K562 (cell line): ENCODE results near the gene GRK3. TPM values are rescaled to one million over a fixed set of nuclear protein-coding genes. Genes with fewer than 3 reads are reported as not detected.

ENCODE experiments used
- ATAC-seq: fragments of 200-7000 bp; cut with Tn5 transposase; 3 replicates; pipeline ENCODE4 v1.9.1; 2020; ENCODE audit warnings: moderate library complexity
- BruUV-seq: library from RNA; stranded (reverse); fragments of 400-500 nt; replicated peaks from 2 replicates; lab custom pipeline; 2021; lab: Mats Ljungman, UMichigan
- CTCF ChIA-PET: fragments of 300-600 bp; formaldehyde crosslinking; extraction: SDS; loops from one replicate; lab custom pipeline; 2021; ENCODE audit warnings: low intra/inter-chr PET ratio; lab: Yijun Ruan, JAX
- POLR2A ChIA-PET: fragments of 300-600, 350-650 bp; sonication (Branson Sonifier 250); formaldehyde crosslinking; extraction: SDS; loops from one replicate; lab custom pipeline; 2021; ENCODE audit warnings: antibody characterized with exemption, inconsistent platforms; lab: Yijun Ruan, JAX
- DNase-seq, 4 experiments: peaks; one replicate each; pipeline versions ENCODE4 v3.0.0 to v3.0.0-alpha.2; 2011 to 2018; ENCODE audit warnings: low spot score in 3 of 4, mixed read lengths in 3 of 4; ENCODE audit errors: extremely low read depth in 1 of 4
- FAIRE-seq: peaks from 2 replicates; lab custom pipeline; 2011; peaks lifted over from hg19 to GRCh38; lab: Jason Lieb, UNC
- H2AFZ ChIP-seq: 2 replicates; pipeline ENCODE4 v1.6.0; 2011; ENCODE audit warnings: low read depth, low read length, control low read depth, inconsistent platforms
- H3K27ac ChIP-seq: fragments of 200-600 bp; 3 replicates; pipeline ENCODE4 v1.8.0; 2011; ENCODE audit warnings: low read depth, mild to moderate bottlenecking, control low read depth, inconsistent platforms, low read length, moderate library complexity, mixed read lengths; ENCODE audit errors: extremely low read depth
- H3K27me3 ChIP-seq, 2 experiments: fragments of 300-600 bp in 1 of 2; 2 replicates in 1 of 2; 3 replicates in 1 of 2; pipeline versions ENCODE4 v1.6.0 to v1.8.0; 2011; ENCODE audit warnings: inconsistent platforms in 2 of 2, low read length in 2 of 2, mild to moderate bottlenecking in 1 of 2, mixed read lengths in 1 of 2, moderate library complexity in 1 of 2; ENCODE audit not compliant: control insufficient read depth in 2 of 2, insufficient read depth in 2 of 2
- H3K36me3 ChIP-seq: fragments of 300-600 bp; 3 replicates; pipeline ENCODE4 v1.8.0; 2011; ENCODE audit warnings: mild to moderate bottlenecking, low read length, inconsistent platforms; ENCODE audit not compliant: control insufficient read depth, insufficient read depth
- H3K4me1 ChIP-seq, 2 experiments: fragments of 200-600 bp in 1 of 2; replicated peaks in 1 of 2; 2 replicates in 1 of 2; 3 replicates in 1 of 2; pipeline versions ENCODE4 v1.5.1 to v1.8.0; 2011; ENCODE audit warnings: inconsistent platforms in 2 of 2, low read length in 2 of 2, mild to moderate bottlenecking in 1 of 2, mixed read lengths in 1 of 2, moderate library complexity in 1 of 2; ENCODE audit not compliant: control insufficient read depth in 2 of 2, insufficient read depth in 2 of 2
- H3K4me2 ChIP-seq: 2 replicates; pipeline ENCODE4 v1.6.1; 2011; ENCODE audit warnings: low read length, control low read depth, inconsistent platforms, mixed read lengths; ENCODE audit not compliant: insufficient read depth
- H3K4me3 ChIP-seq: fragments of 200-600 bp; sonication (generic), shearing (Covaris generic); 2 replicates; pipeline ENCODE4 v1.5.1; 2016; ENCODE audit warnings: control low read depth, inconsistent platforms
- H3K79me2 ChIP-seq: fragments of 200-600 bp; 3 replicates; pipeline ENCODE4 v1.8.0; 2011; ENCODE audit warnings: low read length, inconsistent platforms; ENCODE audit not compliant: control insufficient read depth, insufficient read depth
- H3K9ac ChIP-seq, 2 experiments: 2 replicates each; pipeline versions ENCODE4 v1.6.0 to v1.6.1; 2011; ENCODE audit warnings: low read depth in 2 of 2, low read length in 2 of 2, control low read depth in 1 of 2, inconsistent platforms in 1 of 2, mild to moderate bottlenecking in 1 of 2, mixed read lengths in 1 of 2; ENCODE audit not compliant: insufficient read depth in 1 of 2
- H3K9me1 ChIP-seq: one replicate; pipeline ENCODE4 v1.6.0; 2011; ENCODE audit warnings: inconsistent platforms, mild to moderate bottlenecking, low read length, moderate library complexity; ENCODE audit not compliant: control insufficient read depth, insufficient read depth
- H3K9me3 ChIP-seq: replicated peaks from 2 replicates; pipeline ENCODE4 v1.5.1; 2011; ENCODE audit warnings: low read depth, low read length, inconsistent platforms; ENCODE audit not compliant: control insufficient read depth, insufficient read depth
- H4K20me1 ChIP-seq: replicated peaks from 2 replicates; pipeline ENCODE4 v1.6.1; 2011; ENCODE audit warnings: low read length, inconsistent platforms, mixed read lengths; ENCODE audit not compliant: control insufficient read depth, insufficient read depth
- BHLHE40 ChIP-seq: IDR thresholded peaks from 2 replicates; pipeline ENCODE4 v1.6.1; 2011; ENCODE audit warnings: low read length, improper control_type of control experiment
- BRCA1 ChIP-seq, 2 experiments: fragments of 450-650 bp in 1 of 2; sonication (generic) in 1 of 2; formaldehyde crosslinking in 1 of 2; IDR thresholded peaks; 2 replicates each; pipeline versions ENCODE4 v1.5.0 to v1.6.1; 2017 to 2020; ENCODE audit warnings: mild to moderate bottlenecking in 1 of 2, missing genetic modification reagents in 1 of 2
- CBX2 ChIP-seq: fragments of 200-600 bp; sonication (generic); IDR thresholded peaks from one replicate; pipeline ENCODE4 v1.6.1; 2012; ENCODE audit warnings: mild to moderate bottlenecking, low read length, inconsistent platforms; ENCODE audit not compliant: insufficient read depth, poor library complexity, severe bottlenecking
- DACH1 ChIP-seq: fragments of 450-650 bp; IDR thresholded peaks from 2 replicates; pipeline ENCODE4 v1.6.1; 2018; ENCODE audit not compliant: partially characterized antibody
- HBP1 ChIP-seq: fragments of 450-650 bp; formaldehyde crosslinking; IDR thresholded peaks from 2 replicates; pipeline ENCODE4 v1.4.0; 2022; ENCODE audit warnings: missing genetic modification characterization
- MLX ChIP-seq, 2 experiments: fragments of 450-650 bp in 1 of 2; sonication (generic) in 1 of 2; formaldehyde crosslinking; conservative IDR thresholded peaks; 2 replicates each; pipeline versions ENCODE4 v1.4.0 to v1.8.1; 2020 to 2022; ENCODE audit warnings: mild to moderate bottlenecking in 1 of 2, missing genetic modification reagents in 1 of 2
- MTF1 ChIP-seq: fragments of 250-450 bp; sonication (Bioruptor Pico); IDR thresholded peaks from 2 replicates; pipeline ENCODE4 v1.9.0; 2021; ENCODE audit warnings: moderate library complexity, mild to moderate bottlenecking, inconsistent platforms, borderline replicate concordance
- NFRKB ChIP-seq: fragments of 450-650 bp; IDR thresholded peaks from 2 replicates; pipeline ENCODE4 v1.6.1; 2016; ENCODE audit warnings: low read depth
- SIN3A ChIP-seq, 2 experiments: fragments of 150-350 bp in 1 of 2; IDR thresholded peaks; 2 replicates each; pipeline ENCODE4 v1.6.1; 2011 to 2016; ENCODE audit warnings: borderline replicate concordance in 2 of 2, low read depth in 2 of 2, low read length in 2 of 2, mild to moderate bottlenecking in 2 of 2, moderate library complexity in 2 of 2; ENCODE audit not compliant: control insufficient read depth in 1 of 2
- ZNF324 ChIP-seq: fragments of 250-450 bp; sonication (Bioruptor Pico); IDR thresholded peaks from 2 replicates; pipeline ENCODE4 v1.4.0; 2020; ENCODE audit warnings: mild to moderate bottlenecking
- WGBS: fragments of 100-300 bp; shearing (Covaris generic); methylation state at CpG from one replicate; pipeline ENCODE4 v1.1.6; 2016; ENCODE audit warnings: low coverage, mixed read lengths; ENCODE audit not compliant: insufficient coverage; ENCODE audit errors: missing lambda C conversion rate; 5-methylcytosine and 5-hydroxymethylcytosine counted together
- in situ Hi-C: fragments of 300-500 bp; cut with MboI; formaldehyde crosslinking; loops from 4 replicates; pipeline ENCODE4 v1.15.0; 2018; ENCODE audit warnings: inconsistent platforms, mixed read lengths
- intact Hi-C: fragments of 100-400 bp; cut with micrococcal nuclease; formaldehyde crosslinking; loops from 2 replicates; pipeline ENCODE4 v1.14.2; 2022
- polyA plus RNA-seq, 8 experiments: library from polyadenylated mRNA; depleted of rRNA in 4 of 8; stranded (reverse) in 5 of 8; unstranded in 3 of 8; fragments of >200 nt; fragmentation: Nextera tagmentation in 2 of 8; fragmentation: Illumina TruSeq in 1 of 8; extraction: Ambion mirVana in 2 of 8; extraction: Trizol in 1 of 8; gene quantifications; 2 replicates each; pipeline versions ENCODE4 v1.2.1 to v1.2.3, GENCODE V29; 2011 to 2014; ENCODE audit warnings: inconsistent platforms in 1 of 8, missing spikeins in 1 of 8
- total RNA-seq, 7 experiments: library from RNA; depleted of rRNA in 6 of 7; stranded (reverse); fragments of >200 nt in 6 of 7; fragmentation: Illumina TruSeq in 2 of 7; extraction: Trizol in 2 of 7; gene quantifications; 2 replicates each; pipeline versions ENCODE4 v1.2.1 to v1.2.3, GENCODE V29; 2011 to 2021; ENCODE audit warnings: low replicate concordance in 1 of 7
- TF ChIP-seq, protein P1 (sequence below): fragments of 150-350 bp; IDR thresholded peaks from 2 replicates; pipeline ENCODE4 v1.6.1; 2014; ENCODE audit warnings: low read depth, mild to moderate bottlenecking, low read length, borderline replicate concordance
- TF ChIP-seq, protein P2 (sequence below): fragments of 250-450 bp; sonication (Bioruptor Pico); IDR thresholded peaks from 2 replicates; pipeline ENCODE4 v1.4.0; 2020; ENCODE audit warnings: mild to moderate bottlenecking, moderate library complexity

The GRK3 gene
- total and polyA plus RNA-seq, 9 of the 15 experiments (the other 6 are each of a cell fraction or from before 2014, with no cell fraction given) = 1.4 to 7.6 (median 3.6) TPM

GRCh38 chr22:25718135-25718840 is 153.8 kb downstream of the GRK3 start:
- Histone ChIP-seq H4K20me1 (no peaks in the 10 kb centered on the region), H3K4me1 (no peaks in the 10 kb centered on the region), H3K9me3 (no peaks in the 10 kb centered on the region), H3K79me2 (no peaks in the 10 kb centered on the region), H2AFZ (no peak overlapping the region), H3K9ac (no peak overlapping the region), H3K4me3 (no peak overlapping the region), H3K9me1 (no peaks in the 10 kb centered on the region), H3K27ac (no peak overlapping the region), H3K36me3 (no peaks in the 10 kb centered on the region), H3K27me3 (no peaks in the 10 kb centered on the region), H3K4me2 (no peak overlapping the region)
- FAIRE-seq (no peak), ATAC-seq (no peak), DNase-seq (no peak)
- CTCF ChIA-PET = no interaction called here
- 82% methylated on average over 10 of the region's 10 CpGs for WGBS
- in situ Hi-C loops (no loop called here), intact Hi-C loops (no loop called here)
- POLR2A ChIA-PET = interaction anchor here (0.7 kb wide), 1 partner anchor 344 kb away, joined by 3 read pairs; no protein-coding TSS in a partner anchor
- BruUV-seq = no TSS peak
- TF ChIP-seq NFRKB (no peak), DACH1 (no peak), HBP1 (CRISPR knock-in tag) (no peak), MLX (CRISPR knock-in tag; conservative IDR thresholded peaks at IDR 0.05) (no peak), ZNF324 (CRISPR knock-in tag) (no peak), MTF1 (no peak), CBX2 (no peak), SIN3A (IDR thresholded peaks at IDR 0.05; ENCODE audit: borderline replicate concordance in 2 of 2, control insufficient read depth in 1 of 2, low read depth in 2 of 2, low read length in 2 of 2) (no peak), BRCA1 (IDR thresholded peaks at IDR 0.05) (no peak), BRCA1 (CRISPR knock-in tag; IDR thresholded peaks at IDR 0.05) (no peak), BHLHE40 (no peak)
- TF ChIP-seq, protein P1, sequence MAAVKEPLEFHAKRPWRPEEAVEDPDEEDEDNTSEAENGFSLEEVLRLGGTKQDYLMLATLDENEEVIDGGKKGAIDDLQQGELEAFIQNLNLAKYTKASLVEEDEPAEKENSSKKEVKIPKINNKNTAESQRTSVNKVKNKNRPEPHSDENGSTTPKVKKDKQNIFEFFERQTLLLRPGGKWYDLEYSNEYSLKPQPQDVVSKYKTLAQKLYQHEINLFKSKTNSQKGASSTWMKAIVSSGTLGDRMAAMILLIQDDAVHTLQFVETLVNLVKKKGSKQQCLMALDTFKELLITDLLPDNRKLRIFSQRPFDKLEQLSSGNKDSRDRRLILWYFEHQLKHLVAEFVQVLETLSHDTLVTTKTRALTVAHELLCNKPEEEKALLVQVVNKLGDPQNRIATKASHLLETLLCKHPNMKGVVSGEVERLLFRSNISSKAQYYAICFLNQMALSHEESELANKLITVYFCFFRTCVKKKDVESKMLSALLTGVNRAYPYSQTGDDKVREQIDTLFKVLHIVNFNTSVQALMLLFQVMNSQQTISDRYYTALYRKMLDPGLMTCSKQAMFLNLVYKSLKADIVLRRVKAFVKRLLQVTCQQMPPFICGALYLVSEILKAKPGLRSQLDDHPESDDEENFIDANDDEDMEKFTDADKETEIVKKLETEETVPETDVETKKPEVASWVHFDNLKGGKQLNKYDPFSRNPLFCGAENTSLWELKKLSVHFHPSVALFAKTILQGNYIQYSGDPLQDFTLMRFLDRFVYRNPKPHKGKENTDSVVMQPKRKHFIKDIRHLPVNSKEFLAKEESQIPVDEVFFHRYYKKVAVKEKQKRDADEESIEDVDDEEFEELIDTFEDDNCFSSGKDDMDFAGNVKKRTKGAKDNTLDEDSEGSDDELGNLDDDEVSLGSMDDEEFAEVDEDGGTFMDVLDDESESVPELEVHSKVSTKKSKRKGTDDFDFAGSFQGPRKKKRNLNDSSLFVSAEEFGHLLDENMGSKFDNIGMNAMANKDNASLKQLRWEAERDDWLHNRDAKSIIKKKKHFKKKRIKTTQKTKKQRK = no peak
- TF ChIP-seq, protein P2, sequence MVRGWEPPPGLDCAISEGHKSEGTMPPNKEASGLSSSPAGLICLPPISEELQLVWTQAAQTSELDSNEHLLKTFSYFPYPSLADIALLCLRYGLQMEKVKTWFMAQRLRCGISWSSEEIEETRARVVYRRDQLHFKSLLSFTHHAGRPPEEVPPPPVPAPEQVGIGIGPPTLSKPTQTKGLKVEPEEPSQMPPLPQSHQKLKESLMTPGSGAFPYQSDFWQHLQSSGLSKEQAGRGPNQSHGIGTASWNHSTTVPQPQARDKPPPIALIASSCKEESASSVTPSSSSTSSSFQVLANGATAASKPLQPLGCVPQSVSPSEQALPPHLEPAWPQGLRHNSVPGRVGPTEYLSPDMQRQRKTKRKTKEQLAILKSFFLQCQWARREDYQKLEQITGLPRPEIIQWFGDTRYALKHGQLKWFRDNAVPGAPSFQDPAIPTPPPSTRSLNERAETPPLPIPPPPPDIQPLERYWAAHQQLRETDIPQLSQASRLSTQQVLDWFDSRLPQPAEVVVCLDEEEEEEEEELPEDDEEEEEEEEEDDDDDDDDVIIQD (CRISPR knock-in tag) = no peak
